Neural cell (in vitro differentiated cells): Measurements from ENCODE around the gene IL36G. TPM values are rescaled to one million over a fixed set of nuclear protein-coding genes. Genes with fewer than 3 reads are reported as not detected.

Source experiments
- H2AFZ ChIP-seq: fragments of 200-600, 300-800 bp; sonication (generic), shearing (Covaris generic); 2 replicates; pipeline ENCODE4 v1.6.0; 2014; ENCODE audit warnings: low read depth, mild to moderate bottlenecking, antibody characterized with exemption, low read length, moderate library complexity
- H3F3A ChIP-seq: fragments of 200-600 bp; shearing (Covaris generic); 2 replicates; pipeline ENCODE4 v1.6.1; 2016; ENCODE audit warnings: mild to moderate bottlenecking, moderate library complexity, mixed read lengths, antibody characterized with exemption, low read length; ENCODE audit not compliant: insufficient read depth, poor library complexity, severe bottlenecking
- H3K27ac ChIP-seq: fragments of 200-600, 300-800 bp; sonication (generic), shearing (Covaris generic); 2 replicates; pipeline ENCODE4 v1.5.1; 2014; ENCODE audit warnings: mild to moderate bottlenecking, low read length, moderate library complexity
- H3K27me3 ChIP-seq: fragments of 300-800, 200-600 bp; sonication (generic), shearing (Covaris generic); 2 replicates; pipeline ENCODE4 v1.6.0; 2014; ENCODE audit warnings: mild to moderate bottlenecking, low read depth, low read length, moderate library complexity; ENCODE audit not compliant: insufficient read depth
- H3K36me3 ChIP-seq: fragments of 300-800, 200-600 bp; sonication (generic), shearing (Covaris generic); 2 replicates; pipeline ENCODE4 v1.5.1; 2014; ENCODE audit warnings: mild to moderate bottlenecking, antibody characterized with exemption, low read length, moderate library complexity; ENCODE audit not compliant: insufficient read depth
- H3K4me2 ChIP-seq: fragments of 300-800, 200-600 bp; sonication (generic), shearing (Covaris generic); 2 replicates; pipeline ENCODE4 v1.6.0; 2014; ENCODE audit warnings: mild to moderate bottlenecking, low read length
- H3K4me3 ChIP-seq: fragments of 300-800, 200-600 bp; sonication (generic), shearing (Covaris generic); 2 replicates; pipeline ENCODE4 v1.5.1; 2014; ENCODE audit warnings: mild to moderate bottlenecking, low read length, moderate library complexity
- H3K79me2 ChIP-seq: fragments of 200-600 bp; shearing (Covaris generic); replicated peaks from 2 replicates; pipeline ENCODE4 v1.6.0; 2014; ENCODE audit warnings: mild to moderate bottlenecking, low read length, moderate library complexity; ENCODE audit not compliant: insufficient read depth
- H3K9ac ChIP-seq: fragments of 300-800, 200-600 bp; sonication (generic), shearing (Covaris generic); 2 replicates; pipeline ENCODE4 v1.6.1; 2016; ENCODE audit warnings: mild to moderate bottlenecking, low read length, mixed read lengths
- H3K9me2 ChIP-seq: fragments of 200-600 bp; shearing (Covaris generic); 2 replicates; pipeline ENCODE4 v1.6.1; 2016; ENCODE audit warnings: mild to moderate bottlenecking, low read length, mixed read lengths; ENCODE audit not compliant: insufficient read depth
- H3K9me3 ChIP-seq: fragments of 200-600, 300-800 bp; sonication (generic), shearing (Covaris generic); 2 replicates; pipeline ENCODE4 v1.6.1; 2016; ENCODE audit warnings: mild to moderate bottlenecking, mixed run types, low read length, moderate library complexity, mixed read lengths
- H4K20me1 ChIP-seq: fragments of 200-600 bp; shearing (Covaris generic); 2 replicates; pipeline ENCODE4 v1.6.1; 2016; ENCODE audit warnings: mild to moderate bottlenecking, mixed run types; ENCODE audit not compliant: insufficient read depth
- EP300 ChIP-seq: fragments of 450-650 bp; conservative IDR thresholded peaks from 2 replicates; pipeline ENCODE4 v1.6.1; 2014; ENCODE audit warnings: antibody characterized with exemption, mild to moderate bottlenecking, moderate library complexity; ENCODE audit not compliant: poor library complexity, severe bottlenecking
- EZH2 ChIP-seq: fragments of 200-600, 300-800 bp; shearing (Covaris generic), sonication (generic); IDR thresholded peaks from 2 replicates; pipeline ENCODE4 v1.6.1; 2014; ENCODE audit warnings: antibody characterized with exemption, low read length, borderline replicate concordance, mild to moderate bottlenecking; ENCODE audit not compliant: insufficient read depth, poor library complexity, severe bottlenecking
- MXI1 ChIP-seq: fragments of 450-650 bp; conservative IDR thresholded peaks from 2 replicates; pipeline ENCODE4 v1.6.1; 2014; ENCODE audit warnings: antibody characterized with exemption, mild to moderate bottlenecking; ENCODE audit not compliant: poor library complexity, severe bottlenecking
- POLR2AphosphoS5 ChIP-seq: IDR thresholded peaks from 2 replicates; pipeline ENCODE4 v1.6.1; 2012
- RAD21 ChIP-seq: fragments of 450-650 bp; conservative IDR thresholded peaks from 2 replicates; pipeline ENCODE4 v1.6.1; 2014; ENCODE audit warnings: antibody characterized with exemption, mild to moderate bottlenecking, moderate library complexity
- SMC3 ChIP-seq: fragments of 450-650 bp; conservative IDR thresholded peaks from 2 replicates; pipeline ENCODE4 v1.6.1; 2014; ENCODE audit warnings: antibody characterized with exemption, mild to moderate bottlenecking, moderate library complexity; ENCODE audit not compliant: poor library complexity
- TAF1 ChIP-seq: IDR thresholded peaks from 2 replicates; pipeline ENCODE4 v1.6.1; 2012; ENCODE audit warnings: low read depth
- polyA plus RNA-seq: library from polyadenylated mRNA; depleted of rRNA; stranded (reverse); fragments of >200 nt; gene quantifications from 2 replicates; pipeline ENCODE4 v1.2.3, GENCODE V29; 2014
- TF ChIP-seq, protein P1 (sequence below): fragments of 450-650 bp; IDR thresholded peaks from 2 replicates; pipeline ENCODE4 v1.5.1; 2014; ENCODE audit warnings: antibody characterized with exemption, mild to moderate bottlenecking, moderate library complexity; ENCODE audit not compliant: poor library complexity, severe bottlenecking
- TF ChIP-seq, protein P2 (sequence below): IDR thresholded peaks from 2 replicates; pipeline ENCODE4 v1.6.1; 2012; ENCODE audit warnings: borderline replicate concordance

The IL36G gene
- polyA plus RNA-seq, 1 donor from 2014 or later: not detected

DNA sequence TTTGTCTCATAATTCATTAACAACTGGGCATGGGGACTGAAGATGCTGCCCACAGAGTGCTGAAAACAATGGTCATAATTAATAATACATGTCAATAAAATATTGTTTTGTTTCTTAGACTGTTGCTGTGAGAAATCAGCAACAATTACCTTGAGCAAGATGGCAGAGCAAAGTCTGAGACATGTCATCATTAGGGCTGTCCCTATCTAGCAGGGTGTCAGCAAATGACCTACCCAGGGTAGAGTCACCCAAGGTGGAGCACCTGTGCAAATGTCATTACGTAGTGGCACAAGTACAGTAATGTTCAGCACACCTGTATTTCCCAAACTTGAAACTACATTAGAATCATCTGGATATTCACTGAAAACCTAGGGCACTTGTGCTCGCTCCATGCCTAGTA is 16.8 kb downstream of the IL36G start:
- no peaks in the 10 kb centered on the region for H4K20me1 ChIP-seq
- no peaks in the 10 kb centered on the region for H3K27me3 ChIP-seq
- H3K9me3 ChIP-seq: no peaks in the 10 kb centered on the region
- H3K79me2 ChIP-seq: no peaks in the 10 kb centered on the region
- H3K4me2 ChIP-seq: no peak overlapping the region
- no peaks in the 10 kb centered on the region for H3K9me2 ChIP-seq
- H3K9ac ChIP-seq: no peak overlapping the region
- no peak overlapping the region for H2AFZ ChIP-seq
- H3K27ac ChIP-seq: no peak overlapping the region
- no peaks in the 10 kb centered on the region for H3K36me3 ChIP-seq
- H3F3A ChIP-seq: no peaks in the 10 kb centered on the region
- H3K4me3 ChIP-seq: no peak overlapping the region
- no peak for TF ChIP-seq EP300

DNA sequence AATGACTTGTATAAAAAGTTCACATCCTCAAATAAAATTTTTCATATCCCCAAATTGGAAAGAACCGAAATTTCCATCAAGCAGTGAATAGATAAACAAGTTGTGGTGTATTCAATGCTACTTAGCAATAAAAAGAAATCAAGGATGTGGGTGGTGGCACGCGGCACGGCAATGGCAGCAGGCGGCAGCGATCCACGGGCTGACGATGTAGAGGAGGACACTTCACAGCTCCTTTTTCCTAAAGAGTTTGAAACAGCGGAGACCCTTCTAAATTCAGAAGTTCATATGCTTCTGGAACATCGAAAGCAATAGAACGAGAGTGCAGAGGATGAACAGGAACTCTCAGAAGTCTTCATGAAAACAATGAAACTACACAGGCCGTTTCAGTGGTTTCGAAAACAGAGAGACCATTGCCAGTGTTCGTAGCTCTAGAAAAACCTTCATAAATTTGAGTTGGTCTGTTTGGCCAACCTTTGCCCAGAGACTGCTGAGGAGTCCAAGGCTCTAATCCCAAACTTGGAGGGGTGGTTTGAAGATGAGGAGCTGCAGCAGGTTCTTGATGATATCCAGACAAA is 17.6 kb downstream of the IL36G start:
- H2AFZ ChIP-seq: no peak overlapping the region
- no peaks in the 10 kb centered on the region for H3K9me2 ChIP-seq
- peaks cover 7% of the 10 kb centered on the region for H3K9me3 ChIP-seq
- H3F3A ChIP-seq: no peaks in the 10 kb centered on the region
- H3K9ac ChIP-seq: no peak overlapping the region
- TF ChIP-seq RAD21 (no peak), MXI1 (no peak), EP300 (no peak), EZH2 (no peak), SMC3 (no peak), TAF1 (no peak), POLR2AphosphoS5 (no peak)
- TF ChIP-seq, protein P1, sequence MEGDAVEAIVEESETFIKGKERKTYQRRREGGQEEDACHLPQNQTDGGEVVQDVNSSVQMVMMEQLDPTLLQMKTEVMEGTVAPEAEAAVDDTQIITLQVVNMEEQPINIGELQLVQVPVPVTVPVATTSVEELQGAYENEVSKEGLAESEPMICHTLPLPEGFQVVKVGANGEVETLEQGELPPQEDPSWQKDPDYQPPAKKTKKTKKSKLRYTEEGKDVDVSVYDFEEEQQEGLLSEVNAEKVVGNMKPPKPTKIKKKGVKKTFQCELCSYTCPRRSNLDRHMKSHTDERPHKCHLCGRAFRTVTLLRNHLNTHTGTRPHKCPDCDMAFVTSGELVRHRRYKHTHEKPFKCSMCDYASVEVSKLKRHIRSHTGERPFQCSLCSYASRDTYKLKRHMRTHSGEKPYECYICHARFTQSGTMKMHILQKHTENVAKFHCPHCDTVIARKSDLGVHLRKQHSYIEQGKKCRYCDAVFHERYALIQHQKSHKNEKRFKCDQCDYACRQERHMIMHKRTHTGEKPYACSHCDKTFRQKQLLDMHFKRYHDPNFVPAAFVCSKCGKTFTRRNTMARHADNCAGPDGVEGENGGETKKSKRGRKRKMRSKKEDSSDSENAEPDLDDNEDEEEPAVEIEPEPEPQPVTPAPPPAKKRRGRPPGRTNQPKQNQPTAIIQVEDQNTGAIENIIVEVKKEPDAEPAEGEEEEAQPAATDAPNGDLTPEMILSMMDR: no peak
- TF ChIP-seq, protein P2, sequence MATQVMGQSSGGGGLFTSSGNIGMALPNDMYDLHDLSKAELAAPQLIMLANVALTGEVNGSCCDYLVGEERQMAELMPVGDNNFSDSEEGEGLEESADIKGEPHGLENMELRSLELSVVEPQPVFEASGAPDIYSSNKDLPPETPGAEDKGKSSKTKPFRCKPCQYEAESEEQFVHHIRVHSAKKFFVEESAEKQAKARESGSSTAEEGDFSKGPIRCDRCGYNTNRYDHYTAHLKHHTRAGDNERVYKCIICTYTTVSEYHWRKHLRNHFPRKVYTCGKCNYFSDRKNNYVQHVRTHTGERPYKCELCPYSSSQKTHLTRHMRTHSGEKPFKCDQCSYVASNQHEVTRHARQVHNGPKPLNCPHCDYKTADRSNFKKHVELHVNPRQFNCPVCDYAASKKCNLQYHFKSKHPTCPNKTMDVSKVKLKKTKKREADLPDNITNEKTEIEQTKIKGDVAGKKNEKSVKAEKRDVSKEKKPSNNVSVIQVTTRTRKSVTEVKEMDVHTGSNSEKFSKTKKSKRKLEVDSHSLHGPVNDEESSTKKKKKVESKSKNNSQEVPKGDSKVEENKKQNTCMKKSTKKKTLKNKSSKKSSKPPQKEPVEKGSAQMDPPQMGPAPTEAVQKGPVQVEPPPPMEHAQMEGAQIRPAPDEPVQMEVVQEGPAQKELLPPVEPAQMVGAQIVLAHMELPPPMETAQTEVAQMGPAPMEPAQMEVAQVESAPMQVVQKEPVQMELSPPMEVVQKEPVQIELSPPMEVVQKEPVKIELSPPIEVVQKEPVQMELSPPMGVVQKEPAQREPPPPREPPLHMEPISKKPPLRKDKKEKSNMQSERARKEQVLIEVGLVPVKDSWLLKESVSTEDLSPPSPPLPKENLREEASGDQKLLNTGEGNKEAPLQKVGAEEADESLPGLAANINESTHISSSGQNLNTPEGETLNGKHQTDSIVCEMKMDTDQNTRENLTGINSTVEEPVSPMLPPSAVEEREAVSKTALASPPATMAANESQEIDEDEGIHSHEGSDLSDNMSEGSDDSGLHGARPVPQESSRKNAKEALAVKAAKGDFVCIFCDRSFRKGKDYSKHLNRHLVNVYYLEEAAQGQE: no peak
- H4K20me1 ChIP-seq: no peaks in the 10 kb centered on the region
- H3K4me2 ChIP-seq: no peak overlapping the region
- H3K27ac ChIP-seq: no peak overlapping the region
- no peaks in the 10 kb centered on the region for H3K79me2 ChIP-seq
- no peak overlapping the region for H3K4me3 ChIP-seq
- H3K36me3 ChIP-seq: no peaks in the 10 kb centered on the region
- no peaks in the 10 kb centered on the region for H3K27me3 ChIP-seq

DNA sequence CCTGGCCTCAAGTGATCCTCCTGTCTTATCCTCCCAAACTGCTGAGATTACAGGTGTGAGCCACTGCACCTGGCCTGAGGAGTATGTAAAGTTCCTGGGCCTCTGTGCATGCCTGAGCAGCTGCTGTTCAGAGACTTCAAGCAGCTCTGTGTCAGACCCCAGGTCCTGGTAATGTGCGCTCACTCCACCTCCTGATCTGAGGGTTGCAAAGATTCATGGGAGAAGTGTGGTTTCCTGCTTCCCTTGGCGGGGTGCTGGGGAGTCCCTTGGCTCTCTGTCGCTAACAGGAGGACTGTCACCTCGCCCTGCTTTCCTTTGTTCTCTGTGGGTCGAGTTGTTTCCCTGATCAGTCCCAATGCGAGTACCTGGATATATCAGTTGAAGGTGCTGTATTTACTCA is 18.8 kb downstream of the IL36G start:
- no peak overlapping the region for H3K9ac ChIP-seq
- H2AFZ ChIP-seq: no peak overlapping the region
- TF ChIP-seq, protein P1: no peak
- TF ChIP-seq SMC3 (no peak), RAD21 (no peak), MXI1 (no peak), EP300 (no peak)
- TF ChIP-seq, protein P2: no peak
- H4K20me1 ChIP-seq: no peaks in the 10 kb centered on the region
- H3K79me2 ChIP-seq: no peaks in the 10 kb centered on the region
- peaks cover 7% of the 10 kb centered on the region for H3K9me3 ChIP-seq
- H3K9me2 ChIP-seq: no peaks in the 10 kb centered on the region
- H3K27ac ChIP-seq: no peak overlapping the region
- H3K27me3 ChIP-seq: no peaks in the 10 kb centered on the region
- no peaks in the 10 kb centered on the region for H3K36me3 ChIP-seq
- no peak overlapping the region for H3K4me3 ChIP-seq
- H3F3A ChIP-seq: no peaks in the 10 kb centered on the region
- no peak overlapping the region for H3K4me2 ChIP-seq
